ENCODE data around the gene DHRS11.

DNA sequence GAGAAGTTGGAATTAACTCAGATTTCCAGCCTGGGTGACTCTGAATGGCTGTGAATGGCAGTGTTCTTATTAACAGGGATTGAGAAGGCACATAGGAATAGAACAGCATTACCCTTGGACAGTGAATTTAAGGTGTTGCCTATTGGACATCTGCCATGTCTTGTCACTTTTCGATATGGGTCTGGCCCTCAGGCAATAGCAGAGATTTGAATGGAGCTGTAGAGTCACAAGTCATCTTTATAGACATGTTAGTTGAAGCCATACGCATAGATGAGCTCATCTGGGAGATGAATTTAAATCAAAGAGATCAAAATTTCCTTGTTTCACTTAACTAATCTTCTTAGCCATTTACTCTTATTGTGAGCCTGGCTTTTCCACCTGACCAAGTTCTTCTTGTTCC, 14.9 kb upstream of the DHRS11 start:
- TF ChIP-seq POLR2A (IDR thresholded peaks at IDR 0.05; ENCODE audit: low read length) (no peak), GATA1 (IDR thresholded peaks at IDR 0.05; ENCODE audit: low read depth, low read length) (no peak)
